Activated CD8-positive, alpha-beta memory T cell treated with anti-CD3 and anti-CD28 coated beads, Interleukin-2, amount 50 U/mL, for 1 hour (primary cell): Measurements from ENCODE around the gene FAM174B.

ENCODE experiments used
- DNase-seq: peaks from one replicate; pipeline ENCODE4 v3.0.0-alpha.2; 2020; ENCODE audit errors: extremely low read depth

FAM174B gene

GRCh38 chr15:92643849-92644815 lies 11.4 kb downstream of the FAM174B start:
- no peak for DNase-seq

GRCh38 chr15:92638709-92639365 lies 16.7 kb downstream of the FAM174B start:
- no peak for DNase-seq

- DNase-seq = no peak
Measured at GRCh38 chr15:92638291-92638708, 17.3 kb downstream of the FAM174B start.

- no peak for DNase-seq
Measured at GRCh38 chr15:92637626-92638025, 17.9 kb downstream of the FAM174B start.

- no peak for DNase-seq
Measured at GRCh38 chr15:92636908-92637481, 18.6 kb downstream of the FAM174B start.

- no peak for DNase-seq
Measured at GRCh38 chr15:92636401-92636907, 19.1 kb downstream of the FAM174B start.

GRCh38 chr15:92634671-92635201 lies 20.8 kb downstream of the FAM174B start:
- no peak for DNase-seq

GRCh38 chr15:92634060-92634459 lies 21.5 kb downstream of the FAM174B start:
- no peak for DNase-seq

GRCh38 chr15:92633418-92633817 lies 22.2 kb downstream of the FAM174B start:
- no peak for DNase-seq

GRCh38 chr15:92633001-92633400 lies 22.6 kb downstream of the FAM174B start:
- DNase-seq = no peak

- DNase-seq = no peak
Measured at GRCh38 chr15:92631721-92632120, 23.9 kb downstream of the FAM174B start.

GRCh38 chr15:92629975-92630626 lies 25.5 kb downstream of the FAM174B start:
- no peak for DNase-seq

- DNase-seq = no peak
Measured at GRCh38 chr15:92629276-92629974, 26.1 kb downstream of the FAM174B start.

GRCh38 chr15:92627014-92627413 lies 28.6 kb downstream of the FAM174B start:
- no peak for DNase-seq

GRCh38 chr15:92625251-92625980 lies 30.2 kb downstream of the FAM174B start:
- no peak for DNase-seq

GRCh38 chr15:92624401-92624991 lies 31.1 kb downstream of the FAM174B start:
- DNase-seq = no peak

- DNase-seq = no peak
Measured at GRCh38 chr15:92623435-92623834, 32.1 kb downstream of the FAM174B start.

GRCh38 chr15:92621972-92622533 lies 33.5 kb downstream of the FAM174B start:
- DNase-seq = no peak

- no peak for DNase-seq
Measured at GRCh38 chr15:92620991-92621390, 34.6 kb downstream of the FAM174B start.
